ENCODE data around the gene TOX2.

Gene TOX2

GRCh38 chr20:43940518-43941225, 26.0 kb downstream of the TOX2 start:
- DNase-seq = no peak

GRCh38 chr20:43941476-43942200, 27.0 kb downstream of the TOX2 start:
- peak; percentile 38 for DNase-seq

- DNase-seq = peak; percentile 41
Observed at GRCh38 chr20:43942201-43942590, 27.5 kb downstream of the TOX2 start.

GRCh38 chr20:43942667-43943285, 28.1 kb downstream of the TOX2 start:
- DNase-seq = peak; percentile 86

GRCh38 chr20:43943725-43944124, 29.1 kb downstream of the TOX2 start:
- no peak for DNase-seq

GRCh38 chr20:43944653-43945235, 30.1 kb downstream of the TOX2 start:
- DNase-seq = no peak

GRCh38 chr20:43945391-43946205, 30.9 kb downstream of the TOX2 start:
- DNase-seq = no peak

- no peak for DNase-seq
Observed at GRCh38 chr20:43946206-43946491, 31.5 kb downstream of the TOX2 start.

GRCh38 chr20:43946659-43947315, 32.1 kb downstream of the TOX2 start:
- no peak for DNase-seq

- no peak for DNase-seq
Observed at GRCh38 chr20:43947316-43947710, 32.7 kb downstream of the TOX2 start.

GRCh38 chr20:43948455-43948854, 33.8 kb downstream of the TOX2 start:
- no peak for DNase-seq

GRCh38 chr20:43949248-43949647, 34.6 kb downstream of the TOX2 start:
- no peak for DNase-seq

GRCh38 chr20:43949741-43950618, 35.3 kb downstream of the TOX2 start:
- no peak for DNase-seq

- no peak for DNase-seq
Observed at GRCh38 chr20:43953919-43954592, 39.4 kb downstream of the TOX2 start.

- DNase-seq = no peak
Observed at GRCh38 chr20:43954704-43955061, 40.0 kb downstream of the TOX2 start.

GRCh38 chr20:43955062-43955749, 40.6 kb downstream of the TOX2 start:
- no peak for DNase-seq

- no peak for DNase-seq
Observed at GRCh38 chr20:43955750-43956191, 41.1 kb downstream of the TOX2 start.

GRCh38 chr20:43957392-43957791, 42.7 kb downstream of the TOX2 start:
- peak; percentile 57 for DNase-seq

GRCh38 chr20:43958626-43959025, 44.0 kb downstream of the TOX2 start:
- no peak for DNase-seq
